Panc1 (cell line): Measurements from ENCODE around the gene TEX51. TPM values are rescaled to one million over a fixed set of nuclear protein-coding genes. Genes with fewer than 3 reads are reported as not detected.

Experiments used
- ATAC-seq: fragments of 200-7000 bp; cut with Tn5 transposase; 2 replicates; pipeline ENCODE4 v1.9.1; 2020; ENCODE audit warnings: mild to moderate bottlenecking, moderate library complexity
- BruUV-seq: library from RNA; stranded (reverse); fragments of 400-500 nt; replicated peaks from 2 replicates; lab custom pipeline; 2021; lab: Mats Ljungman, UMichigan
- CTCF ChIA-PET: fragments of 300-600 bp; sonication (Branson Sonifier 250); formaldehyde crosslinking; loops from one replicate; lab custom pipeline; 2022; ENCODE audit warnings: antibody characterized with exemption; lab: Charles Lee
- POLR2A ChIA-PET: fragments of 300-600 bp; sonication (Branson Sonifier 250); formaldehyde crosslinking; loops from one replicate; lab custom pipeline; 2022; ENCODE audit warnings: antibody characterized with exemption; lab: Charles Lee
- DNase-seq: peaks from one replicate; pipeline ENCODE4 v3.0.0-alpha.2; 2010; ENCODE audit warnings: low read depth, low spot score
- H3K27ac ChIP-seq: 2 replicates; pipeline ENCODE4 v1.5.1; 2011; ENCODE audit warnings: mild to moderate bottlenecking, low read length, inconsistent platforms
- H3K27me3 ChIP-seq: fragments of 200-500 bp; sonication (Bioruptor generic); 2 replicates; pipeline ENCODE4 v1.6.0; 2014; ENCODE audit warnings: low read length, inconsistent platforms; ENCODE audit not compliant: control insufficient read depth, insufficient read depth
- H3K36me3 ChIP-seq: fragments of 200-500 bp; sonication (Bioruptor generic); 2 replicates; pipeline ENCODE4 v1.5.1; 2014; ENCODE audit warnings: inconsistent platforms, mild to moderate bottlenecking, low read length, moderate library complexity; ENCODE audit not compliant: control insufficient read depth, insufficient read depth
- H3K4me1 ChIP-seq: 2 replicates; pipeline ENCODE4 v1.5.1; 2011; ENCODE audit warnings: inconsistent platforms, mild to moderate bottlenecking, low read length, moderate library complexity; ENCODE audit not compliant: control insufficient read depth, insufficient read depth
- H3K4me3 ChIP-seq, 2 experiments: 2 replicates each; pipeline ENCODE4 v1.5.1; 2011 to 2012; ENCODE audit warnings: low read depth in 2 of 2, low read length in 2 of 2, mild to moderate bottlenecking in 2 of 2, inconsistent platforms in 1 of 2, moderate library complexity in 1 of 2
- H3K9me3 ChIP-seq: fragments of 200-500 bp; sonication (Bioruptor generic); 2 replicates; pipeline ENCODE4 v1.5.1; 2014; ENCODE audit warnings: low read depth, mild to moderate bottlenecking, inconsistent platforms, low read length, moderate library complexity; ENCODE audit not compliant: control insufficient read depth, insufficient read depth
- CTCF ChIP-seq: fragments of 450-650 bp; IDR thresholded peaks from 2 replicates; pipeline ENCODE4 v1.5.1; 2017; ENCODE audit warnings: mild to moderate bottlenecking
- POLR2AphosphoS5 ChIP-seq: IDR thresholded peaks from 2 replicates; pipeline ENCODE4 v1.6.1; 2012; ENCODE audit warnings: mild to moderate bottlenecking, low read depth, low read length, moderate library complexity
- REST ChIP-seq, 2 experiments: IDR thresholded peaks; 2 replicates each; pipeline ENCODE4 v1.6.1; 2011 to 2012; ENCODE audit warnings: low read depth in 2 of 2, control low read depth in 1 of 2, low read length in 1 of 2, mild to moderate bottlenecking in 1 of 2, moderate library complexity in 1 of 2; ENCODE audit not compliant: insufficient read depth in 1 of 2
- SIN3A ChIP-seq: IDR thresholded peaks from 2 replicates; pipeline ENCODE4 v1.6.1; 2012; ENCODE audit warnings: low read depth, mild to moderate bottlenecking, low read length, moderate library complexity, borderline replicate concordance; ENCODE audit not compliant: insufficient read depth
- TCF7L2 ChIP-seq: IDR thresholded peaks from 2 replicates; pipeline ENCODE4 v1.6.1; 2011; ENCODE audit warnings: mild to moderate bottlenecking, low read depth, low read length, inconsistent platforms
- in situ Hi-C: cut with HindIII; loops from 2 replicates; pipeline ENCODE4 v1.10.0; 2016; ENCODE audit warnings: low sequenced_read_pairs, low pct_unique_long_range_greater_than_20kb
- intact Hi-C: fragments of 100-400 bp; cut with micrococcal nuclease; formaldehyde crosslinking; loops from one replicate; pipeline ENCODE4 v1.10.0; 2022; ENCODE audit not compliant: unreplicated experiment
- total RNA-seq: library from RNA; stranded (reverse); gene quantifications from one replicate; pipeline ENCODE4 v1.2.1, GENCODE V29; 2021; ENCODE audit not compliant: unreplicated experiment

TEX51 gene
- total RNA-seq, 1 experiment from 2014 or later = not detected

- TF ChIP-seq TCF7L2 = no peak
- TF ChIP-seq SIN3A = no peak
- TF ChIP-seq POLR2AphosphoS5 = no peak
- TF ChIP-seq REST (IDR thresholded peaks at IDR 0.05; ENCODE audit: insufficient read depth in 1 of 2, low read depth in 2 of 2, low read length in 1 of 2) = no peak
- TF ChIP-seq CTCF = no peak
- ATAC-seq = no peak
- Histone ChIP-seq H3K36me3 (no peaks in the 10 kb centered on the region), H3K9me3 (no peaks in the 10 kb centered on the region), H3K27me3 (no peaks in the 10 kb centered on the region), H3K4me3 (no peak overlapping the region), H3K4me1 (no peaks in the 10 kb centered on the region), H3K27ac (no peak overlapping the region)
- in situ Hi-C loops = no loop called here
- POLR2A ChIA-PET = no interaction called here
- intact Hi-C loops = no loop called here
- BruUV-seq = no TSS peak
- no peak for DNase-seq
- CTCF ChIA-PET = no interaction called here
Measured at GRCh38 chr2:126878601-126879000, 20.1 kb upstream of the TEX51 start.

- no peak for TF ChIP-seq REST (IDR thresholded peaks at IDR 0.05; ENCODE audit: insufficient read depth in 1 of 2, low read depth in 2 of 2, low read length in 1 of 2)
- no peak for TF ChIP-seq SIN3A
- no peak for TF ChIP-seq TCF7L2
- TF ChIP-seq CTCF = no peak
- TF ChIP-seq POLR2AphosphoS5 = no peak
- Histone ChIP-seq H3K27ac (no peak overlapping the region), H3K4me1 (no peaks in the 10 kb centered on the region), H3K9me3 (no peaks in the 10 kb centered on the region), H3K27me3 (no peaks in the 10 kb centered on the region), H3K4me3 (no peak overlapping the region), H3K36me3 (no peaks in the 10 kb centered on the region)
- ATAC-seq (no peak), DNase-seq (no peak)
- BruUV-seq = no TSS peak
- in situ Hi-C loops = no loop called here
- ChIA-PET POLR2A (no interaction called here), CTCF (no interaction called here)
- intact Hi-C loops = no loop called here
Measured at GRCh38 chr2:126879348-126880298, 19.1 kb upstream of the TEX51 start.
